ENCODE data around the gene PGAP2. TPM values are rescaled to one million over a fixed set of nuclear protein-coding genes. Genes with fewer than 3 reads are reported as not detected.
A peak's percentile ranks its signal among the peaks of the same experiment; 100 is the strongest.

PGAP2 gene
- total RNA-seq, 1 experiment from 2014 or later: 39.5 TPM

DNA sequence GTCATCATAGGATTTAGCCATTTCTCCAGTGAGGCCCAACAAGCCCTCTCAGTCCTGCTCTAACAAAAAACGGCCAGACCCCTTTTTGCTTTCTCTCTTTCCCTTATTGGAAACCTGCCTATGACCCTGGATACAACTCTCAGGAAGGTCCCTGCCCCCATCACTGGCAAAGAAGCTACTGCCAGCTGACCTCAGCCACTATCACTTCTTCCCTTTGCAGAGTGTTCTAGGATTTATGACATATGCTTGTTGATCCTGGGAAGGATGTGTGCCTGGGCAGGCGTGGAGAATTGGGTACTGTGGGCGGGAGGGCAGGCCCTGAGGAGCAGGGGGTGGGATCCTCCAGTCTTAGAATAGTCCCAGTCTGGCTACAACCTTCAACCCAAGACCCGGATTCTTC is 7.5 kb downstream of the PGAP2 start:
- Histone ChIP-seq H3K27me3 (ENCODE audit: insufficient read depth, low read depth) (no peaks in the 10 kb centered on the region), H3K79me2 (ENCODE audit: low read depth) (no peaks in the 10 kb centered on the region), H2AFZ (no peak overlapping the region), H4K20me1 (ENCODE audit: insufficient read depth) (no peaks in the 10 kb centered on the region), H3K36me3 (ENCODE audit: low read depth) (no peaks in the 10 kb centered on the region), H3K4me1 (replicated peaks; ENCODE audit: insufficient read depth) (peaks cover 19% of the 10 kb centered on the region), H3K4me2 (peak overlapping the region; percentile 54; the same call in 1 of the 2 replicates), H3K9me2 (ENCODE audit: insufficient read depth) (no peaks in the 10 kb centered on the region), H3K9me3 (ENCODE audit: insufficient read depth, low read depth) (no peaks in the 10 kb centered on the region), H3K27ac (0 out of 2 replicates have a peak overlapping the region, but pooled peaks have one; percentile 19), H3K4me3 (no peak overlapping the region), H3F3A (ENCODE audit: insufficient read depth, low read depth) (no peaks in the 10 kb centered on the region)
- intact Hi-C loops (cut with micrococcal nuclease; ENCODE audit: unreplicated experiment): loop anchor here (1.0 kb wide), 1 partner anchor 25 kb away; no protein-coding TSS in a partner anchor
- DNase-seq: no peak
- BruUV-seq (replicated peaks): no TSS peak
- CTCF ChIA-PET: no interaction called here
- POLR2A ChIA-PET (ENCODE audit: unreplicated experiment): no interaction called here
- no peak for TF ChIP-seq EZH2 (IDR thresholded peaks at IDR 0.05; ENCODE audit: low read depth)
- TF ChIP-seq, protein P1, sequence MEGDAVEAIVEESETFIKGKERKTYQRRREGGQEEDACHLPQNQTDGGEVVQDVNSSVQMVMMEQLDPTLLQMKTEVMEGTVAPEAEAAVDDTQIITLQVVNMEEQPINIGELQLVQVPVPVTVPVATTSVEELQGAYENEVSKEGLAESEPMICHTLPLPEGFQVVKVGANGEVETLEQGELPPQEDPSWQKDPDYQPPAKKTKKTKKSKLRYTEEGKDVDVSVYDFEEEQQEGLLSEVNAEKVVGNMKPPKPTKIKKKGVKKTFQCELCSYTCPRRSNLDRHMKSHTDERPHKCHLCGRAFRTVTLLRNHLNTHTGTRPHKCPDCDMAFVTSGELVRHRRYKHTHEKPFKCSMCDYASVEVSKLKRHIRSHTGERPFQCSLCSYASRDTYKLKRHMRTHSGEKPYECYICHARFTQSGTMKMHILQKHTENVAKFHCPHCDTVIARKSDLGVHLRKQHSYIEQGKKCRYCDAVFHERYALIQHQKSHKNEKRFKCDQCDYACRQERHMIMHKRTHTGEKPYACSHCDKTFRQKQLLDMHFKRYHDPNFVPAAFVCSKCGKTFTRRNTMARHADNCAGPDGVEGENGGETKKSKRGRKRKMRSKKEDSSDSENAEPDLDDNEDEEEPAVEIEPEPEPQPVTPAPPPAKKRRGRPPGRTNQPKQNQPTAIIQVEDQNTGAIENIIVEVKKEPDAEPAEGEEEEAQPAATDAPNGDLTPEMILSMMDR (conservative IDR thresholded peaks at IDR 0.05): no peak

DNA sequence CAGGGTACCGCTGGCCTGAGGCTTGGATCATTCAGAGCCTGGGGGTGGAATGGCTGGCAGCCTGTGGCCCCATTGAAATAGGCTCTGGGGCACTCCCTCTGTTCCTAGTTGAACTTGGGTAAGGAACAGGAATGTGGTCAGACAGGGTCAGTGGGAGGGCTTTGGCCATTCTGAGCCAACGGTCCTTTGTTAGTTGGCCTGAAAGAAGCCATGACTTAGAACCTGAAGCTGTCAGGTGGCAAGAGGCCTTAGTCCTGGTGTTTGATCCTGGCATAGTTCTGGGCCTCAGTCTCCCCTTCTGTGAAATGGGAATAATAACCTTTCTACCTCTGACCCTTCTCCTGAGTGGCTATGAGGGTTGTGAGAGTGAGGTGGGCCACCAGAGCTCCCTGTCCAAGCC is 8.3 kb downstream of the PGAP2 start:
- Histone ChIP-seq H3F3A (ENCODE audit: insufficient read depth, low read depth) (no peaks in the 10 kb centered on the region), H3K9me2 (ENCODE audit: insufficient read depth) (no peaks in the 10 kb centered on the region), H3K4me3 (no peak overlapping the region), H3K27me3 (ENCODE audit: insufficient read depth, low read depth) (no peaks in the 10 kb centered on the region), H3K9me3 (ENCODE audit: insufficient read depth, low read depth) (no peaks in the 10 kb centered on the region), H3K27ac (no peak overlapping the region), H4K20me1 (ENCODE audit: insufficient read depth) (no peaks in the 10 kb centered on the region), H3K79me2 (ENCODE audit: low read depth) (no peaks in the 10 kb centered on the region), H3K36me3 (ENCODE audit: low read depth) (no peaks in the 10 kb centered on the region), H3K4me2 (peak overlapping the region; percentile 54), H3K4me1 (replicated peaks; ENCODE audit: insufficient read depth) (peaks cover 19% of the 10 kb centered on the region), H2AFZ (no peak overlapping the region)
- no peak for TF ChIP-seq EZH2 (IDR thresholded peaks at IDR 0.05; ENCODE audit: low read depth)
- TF ChIP-seq, protein P1 (conservative IDR thresholded peaks at IDR 0.05): no peak
- POLR2A ChIA-PET (ENCODE audit: unreplicated experiment): no interaction called here
- DNase-seq: peak; percentile 62 to 80
- intact Hi-C loops (cut with micrococcal nuclease; ENCODE audit: unreplicated experiment): loop anchor here (1.0 kb wide), 1 partner anchor 25 kb away; no protein-coding TSS in a partner anchor
- CTCF ChIA-PET: no interaction called here
- BruUV-seq (replicated peaks): no TSS peak

DNA sequence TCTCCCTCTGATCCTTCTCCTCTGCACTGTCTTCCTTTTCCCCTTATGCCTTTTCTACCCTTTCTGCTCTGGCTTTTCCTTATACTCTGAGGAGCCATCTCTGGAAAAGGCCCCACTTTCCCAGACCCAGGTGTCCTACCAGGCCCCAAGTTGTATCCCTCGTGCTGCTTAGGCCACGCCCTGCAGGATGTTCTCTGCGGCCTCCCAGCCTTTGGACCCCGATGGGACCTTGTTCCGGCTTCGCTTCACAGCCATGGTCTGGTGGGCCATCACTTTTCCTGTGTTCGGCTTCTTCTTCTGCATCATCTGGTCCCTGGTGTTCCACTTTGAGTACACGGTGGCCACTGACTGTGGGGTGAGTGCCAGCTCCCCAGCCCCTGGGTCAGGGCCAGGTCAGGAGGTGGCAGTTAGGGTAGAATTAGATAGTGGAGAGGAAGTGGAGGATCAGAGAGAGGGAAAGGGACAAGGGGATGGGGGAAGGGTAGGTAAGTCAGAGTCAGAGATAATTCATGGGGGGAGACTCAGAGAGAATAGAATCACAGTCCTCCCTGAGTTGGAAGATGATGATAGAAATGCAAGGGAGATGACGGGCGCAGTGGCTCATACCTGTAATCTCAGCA is 8.9 kb downstream of the PGAP2 start:
- intact Hi-C loops (cut with micrococcal nuclease; ENCODE audit: unreplicated experiment): no loop called here
- Histone ChIP-seq H3K36me3 (ENCODE audit: low read depth) (no peaks in the 10 kb centered on the region), H3K4me3 (no peak overlapping the region), H3K4me2 (peak overlapping the region; percentile 54; the same call in 1 of the 2 replicates), H3K27me3 (ENCODE audit: insufficient read depth, low read depth) (no peaks in the 10 kb centered on the region), H4K20me1 (ENCODE audit: insufficient read depth) (no peaks in the 10 kb centered on the region), H3K9me3 (ENCODE audit: insufficient read depth, low read depth) (no peaks in the 10 kb centered on the region), H3F3A (ENCODE audit: insufficient read depth, low read depth) (no peaks in the 10 kb centered on the region), H2AFZ (no peak overlapping the region), H3K27ac (no peak overlapping the region), H3K9me2 (ENCODE audit: insufficient read depth) (no peaks in the 10 kb centered on the region), H3K79me2 (ENCODE audit: low read depth) (no peaks in the 10 kb centered on the region), H3K4me1 (replicated peaks; ENCODE audit: insufficient read depth) (peaks cover 19% of the 10 kb centered on the region)
- ChIA-PET CTCF (no interaction called here), POLR2A (ENCODE audit: unreplicated experiment) (interaction anchor here (0.7 kb wide), 1 partner anchor 576 kb away, joined by 8 read pairs; the partner anchor contains the start of gene TRIM21)
- BruUV-seq (replicated peaks): no TSS peak
- no peak for DNase-seq
- TF ChIP-seq, protein P1 (conservative IDR thresholded peaks at IDR 0.05): no peak
- TF ChIP-seq EZH2 (IDR thresholded peaks at IDR 0.05; ENCODE audit: low read depth): no peak

All from PC-9 (cell line).